ENCODE data around the gene PSG7. TPM values are rescaled to one million over a fixed set of nuclear protein-coding genes. Genes with fewer than 3 reads are reported as not detected.

The PSG7 gene
- not detected for total RNA-seq

GRCh38 chr19:42937107-42937506, at the start of gene PSG7:
Gene PSG7 (minus strand): TSS chr19:42937207. CDS start chr19:42937076, 131 bp downstream.

DNA sequence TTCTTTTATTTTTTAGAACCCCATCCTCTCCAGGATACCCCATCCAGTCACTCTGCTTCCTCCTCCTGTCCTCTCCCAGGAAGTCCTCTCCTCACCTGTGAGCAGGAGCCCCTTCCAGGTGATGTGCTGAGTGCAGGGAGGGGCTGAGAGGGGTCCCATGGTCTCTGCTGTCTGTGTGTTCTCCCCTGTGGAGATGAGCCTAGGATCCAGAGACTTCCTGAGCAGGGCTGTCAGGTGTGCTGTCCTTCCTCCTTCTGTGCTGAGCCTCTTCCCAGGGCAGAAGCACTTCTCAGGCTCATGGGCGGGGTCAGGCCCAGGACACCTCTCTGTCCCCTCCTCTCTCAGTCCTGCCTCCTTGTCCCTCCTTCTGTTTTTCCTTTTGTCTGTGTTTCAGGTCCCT, 19.4 kb downstream of the PSG7 start, which contains the start of gene PSG6:
Gene PSG6 (minus strand): TSS at position 261 of the 400 bp plus-strand sequence. CDS start 102 bp downstream, at position 159.

DNA sequence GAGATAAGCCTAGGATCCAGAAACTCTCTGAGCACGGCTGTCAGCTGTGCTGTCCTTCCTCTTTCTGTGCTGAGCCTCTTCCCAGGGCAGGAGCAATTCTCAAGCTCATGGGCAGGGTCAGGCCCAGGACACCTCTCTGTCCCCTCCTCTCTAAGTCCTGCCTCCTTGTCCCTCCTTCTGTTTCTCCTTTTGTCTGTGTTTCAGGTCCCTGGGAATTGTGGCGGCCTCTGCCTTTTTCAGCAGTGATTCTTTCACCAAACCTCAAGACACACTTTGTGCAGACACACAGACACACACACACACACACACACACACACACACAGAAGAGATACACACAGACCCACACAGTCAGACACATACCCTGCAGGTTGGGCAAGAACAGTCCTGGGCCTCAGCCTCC, 57.4 kb downstream of the PSG7 start, which contains the start of gene PSG1:
Gene PSG1 (minus strand): TSS at position 101 of the 400 bp plus-strand sequence. CDS start 132 bp downstream, outside the sequence.

Other genes with a start within 250 kb of the PSG7 start
- gene PSG3, start 196.7 kb downstream of the PSG7 start, total RNA-seq: not detected
- not detected for gene PSG8, start 171.5 kb downstream of the PSG7 start, total RNA-seq
- not detected for gene PSG1, start 57.5 kb downstream of the PSG7 start, total RNA-seq
- gene PSG6, start 19.3 kb downstream of the PSG7 start, total RNA-seq: not detected
- gene PSG11, start 89.3 kb upstream of the PSG7 start, total RNA-seq: not detected
- gene PSG2, start 145.5 kb upstream of the PSG7 start, total RNA-seq: not detected
- gene PSG5, start 249.3 kb upstream of the PSG7 start, total RNA-seq: not detected